GM12864 (cell line): ENCODE results near the gene ISM2.

Experiments used
- DNase-seq: peaks from one replicate; pipeline ENCODE4 v3.0.0-alpha.2; 2011; ENCODE audit warnings: low read depth
- H3K4me3 ChIP-seq: 2 replicates; pipeline ENCODE4 v1.5.1; 2011; ENCODE audit warnings: mild to moderate bottlenecking, low read depth, low read length, control low read depth
- TF ChIP-seq, protein P1 (sequence below): IDR thresholded peaks from 2 replicates; pipeline ENCODE4 v1.5.1; 2011; ENCODE audit warnings: low read depth, mild to moderate bottlenecking, moderate library complexity, low read length, control low read depth, inconsistent platforms; ENCODE audit errors: missing control alignments

The ISM2 gene

DNA sequence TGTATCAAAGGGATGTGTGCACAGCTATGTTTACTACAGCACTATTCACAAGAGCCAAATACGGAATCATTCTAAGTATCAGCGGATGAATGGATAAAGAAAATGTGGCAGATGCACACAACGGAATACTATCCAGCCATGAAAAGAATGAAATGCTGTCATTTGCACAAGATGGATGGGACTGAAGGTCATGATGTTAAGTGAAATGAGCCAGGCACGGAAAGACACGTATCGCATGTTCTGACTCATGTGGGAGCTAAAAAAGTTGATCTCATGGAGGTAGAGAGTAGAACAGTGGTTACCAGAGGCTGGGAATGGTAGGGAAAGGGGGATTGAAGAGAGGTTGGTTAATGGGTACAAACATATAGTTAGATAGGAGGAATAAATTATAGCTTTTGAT lies 25.9 kb upstream of the ISM2 start:
- DNase-seq, result no peak
- no peak overlapping the region for H3K4me3 ChIP-seq
- TF ChIP-seq, protein P1, sequence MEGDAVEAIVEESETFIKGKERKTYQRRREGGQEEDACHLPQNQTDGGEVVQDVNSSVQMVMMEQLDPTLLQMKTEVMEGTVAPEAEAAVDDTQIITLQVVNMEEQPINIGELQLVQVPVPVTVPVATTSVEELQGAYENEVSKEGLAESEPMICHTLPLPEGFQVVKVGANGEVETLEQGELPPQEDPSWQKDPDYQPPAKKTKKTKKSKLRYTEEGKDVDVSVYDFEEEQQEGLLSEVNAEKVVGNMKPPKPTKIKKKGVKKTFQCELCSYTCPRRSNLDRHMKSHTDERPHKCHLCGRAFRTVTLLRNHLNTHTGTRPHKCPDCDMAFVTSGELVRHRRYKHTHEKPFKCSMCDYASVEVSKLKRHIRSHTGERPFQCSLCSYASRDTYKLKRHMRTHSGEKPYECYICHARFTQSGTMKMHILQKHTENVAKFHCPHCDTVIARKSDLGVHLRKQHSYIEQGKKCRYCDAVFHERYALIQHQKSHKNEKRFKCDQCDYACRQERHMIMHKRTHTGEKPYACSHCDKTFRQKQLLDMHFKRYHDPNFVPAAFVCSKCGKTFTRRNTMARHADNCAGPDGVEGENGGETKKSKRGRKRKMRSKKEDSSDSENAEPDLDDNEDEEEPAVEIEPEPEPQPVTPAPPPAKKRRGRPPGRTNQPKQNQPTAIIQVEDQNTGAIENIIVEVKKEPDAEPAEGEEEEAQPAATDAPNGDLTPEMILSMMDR, result no peak

DNA sequence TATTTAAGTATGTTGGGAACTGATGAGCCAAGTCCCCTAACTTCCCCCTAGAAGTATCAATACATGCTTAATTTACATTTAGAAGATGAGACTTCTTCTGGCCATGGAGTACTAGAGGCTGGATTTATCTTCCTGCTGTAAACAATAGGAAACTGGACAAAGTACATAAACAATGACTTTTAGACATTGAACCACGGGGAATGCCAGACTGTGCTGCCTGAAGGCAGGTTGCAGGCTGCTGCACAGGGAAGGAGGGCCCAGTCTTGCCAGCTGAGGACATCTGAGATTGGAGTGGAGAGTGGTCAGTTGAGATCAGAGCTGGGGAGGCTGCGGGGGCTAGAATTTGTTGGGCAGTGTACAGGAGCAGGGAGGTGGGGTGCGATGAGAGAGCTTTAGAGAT lies 24.5 kb upstream of the ISM2 start:
- H3K4me3 ChIP-seq, result no peak overlapping the region
- no peak for DNase-seq
- TF ChIP-seq, protein P1, result no peak

DNA sequence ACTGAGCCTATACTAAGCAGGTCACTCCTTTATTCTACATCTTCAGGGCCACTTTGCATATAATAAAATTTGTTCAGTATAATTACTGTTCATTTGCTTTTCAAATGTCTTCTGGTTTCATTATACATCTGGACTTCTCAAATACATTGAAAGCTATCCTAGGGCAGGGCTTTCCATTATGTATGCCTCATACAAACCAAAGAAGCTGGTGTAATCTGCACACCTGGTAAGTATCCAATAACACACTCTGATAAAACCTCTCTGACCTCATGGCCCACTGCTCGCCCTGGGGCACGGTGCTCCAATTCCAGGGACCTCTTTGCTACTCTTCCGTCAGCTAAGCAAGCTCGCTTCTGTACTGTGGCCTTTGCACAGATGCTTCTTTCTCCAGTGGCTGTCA lies 21.9 kb upstream of the ISM2 start:
- TF ChIP-seq, protein P1, result no peak
- no peak overlapping the region for H3K4me3 ChIP-seq
- no peak for DNase-seq

DNA sequence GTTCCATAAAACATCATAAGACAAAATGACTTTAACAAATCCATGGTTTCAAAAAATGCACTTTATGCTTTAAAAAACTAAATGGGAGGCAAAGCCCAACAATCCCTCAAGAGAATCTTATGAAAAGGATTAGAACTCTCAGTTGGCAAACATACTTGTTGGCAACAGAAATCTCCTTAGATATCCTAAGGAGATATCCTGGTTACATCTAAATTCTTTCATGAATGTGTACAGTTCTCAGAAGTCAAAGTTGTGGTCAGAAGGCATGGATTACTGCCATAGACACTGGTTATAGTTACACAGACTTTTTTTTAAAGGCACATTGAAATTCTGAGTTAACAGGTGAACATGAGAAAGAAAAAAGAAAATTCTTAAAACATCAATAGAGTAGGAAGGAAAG lies 17.5 kb upstream of the ISM2 start:
- H3K4me3 ChIP-seq, result no peak overlapping the region
- no peak for DNase-seq
- TF ChIP-seq, protein P1, result no peak

DNA sequence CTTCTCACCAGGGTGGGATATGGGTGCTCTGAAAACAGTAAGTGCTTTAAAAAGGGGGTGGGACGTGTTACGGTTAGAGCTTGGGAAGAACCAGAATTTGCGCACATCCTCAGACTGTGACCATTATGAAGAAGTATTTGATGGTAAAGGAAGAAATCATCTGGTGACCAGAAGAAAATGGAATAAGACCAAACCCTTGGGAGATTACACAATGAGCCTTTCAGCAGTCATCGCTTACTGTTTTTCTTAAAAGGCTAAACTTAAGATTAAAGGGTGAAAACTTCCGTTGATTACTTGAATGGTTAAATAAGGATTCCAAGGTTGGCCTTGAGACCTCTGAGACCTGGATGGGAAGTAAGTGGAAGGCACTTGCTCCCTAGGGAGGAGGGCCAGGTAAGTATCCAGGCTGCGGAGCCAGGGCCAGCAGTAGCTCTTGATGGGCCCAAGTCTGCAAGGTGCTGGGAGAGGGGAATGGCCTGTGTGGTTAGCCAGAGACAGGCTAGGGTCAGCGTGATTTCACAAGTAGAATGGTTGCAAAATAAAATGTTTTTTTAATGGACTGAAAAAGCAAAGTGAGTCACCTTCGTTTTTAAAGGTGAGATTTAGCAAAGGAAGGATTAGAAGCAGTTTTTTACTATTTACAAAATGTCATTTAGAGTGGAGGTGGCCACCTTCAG lies 13.0 kb upstream of the ISM2 start:
- no peak for DNase-seq
- no peak overlapping the region for H3K4me3 ChIP-seq
- TF ChIP-seq, protein P1, result no peak

DNA sequence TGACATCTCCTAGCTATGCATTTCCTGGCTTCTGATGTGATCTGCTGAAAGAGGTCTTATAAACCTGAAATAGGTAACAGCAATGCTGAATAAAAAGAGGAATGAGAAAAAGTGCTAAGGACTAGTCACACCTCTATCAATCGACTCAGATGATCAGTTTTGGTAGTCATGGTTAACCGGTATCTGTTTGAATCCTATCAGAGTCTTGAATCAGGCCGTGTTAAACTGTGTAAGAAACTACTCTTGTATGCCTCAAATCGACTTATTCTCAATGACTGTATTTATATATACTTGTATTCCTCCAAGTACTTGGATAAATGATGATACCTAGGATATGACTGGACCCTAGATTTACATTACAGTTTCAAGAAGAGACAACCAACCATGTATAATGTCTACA lies 10.8 kb upstream of the ISM2 start:
- DNase-seq, result no peak
- TF ChIP-seq, protein P1, result no peak
- no peak overlapping the region for H3K4me3 ChIP-seq

DNA sequence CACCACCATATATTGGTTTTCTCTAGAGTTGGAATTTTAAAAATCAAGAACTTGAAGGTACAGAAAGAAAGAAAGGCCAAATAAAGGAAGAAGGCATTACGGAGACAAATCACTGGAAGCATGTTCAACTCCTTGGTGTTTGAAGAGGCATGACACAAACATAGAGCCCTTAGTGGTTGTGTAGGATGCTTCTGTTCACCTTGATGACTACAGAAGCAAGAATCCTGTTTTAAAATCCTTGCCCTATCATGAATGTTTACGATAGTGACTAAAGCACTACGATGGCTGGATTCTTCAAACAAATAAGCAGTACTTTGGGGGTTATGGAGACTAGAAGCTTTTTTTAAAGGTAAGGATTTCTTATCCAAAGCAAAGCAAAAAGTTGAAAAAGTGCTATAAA lies 10.3 kb upstream of the ISM2 start:
- no peak for DNase-seq
- TF ChIP-seq, protein P1, result no peak
- no peak overlapping the region for H3K4me3 ChIP-seq
